ENCODE data around the gene ZFYVE28. TPM values are rescaled to one million over a fixed set of nuclear protein-coding genes. Genes with fewer than 3 reads are reported as not detected.

ZFYVE28 gene
- total RNA-seq, 1 experiment from 2014 or later = 19.2 TPM

GRCh38 chr4:2438822-2439718, 20.6 kb upstream of the ZFYVE28 start:
- no peaks in the 10 kb centered on the region for H3K36me3 ChIP-seq (ENCODE audit: control insufficient read depth in 1 of 2, insufficient read depth in 2 of 2, low read length in 2 of 2)
- no peak for ATAC-seq
- H3K9me3 ChIP-seq (ENCODE audit: control insufficient read depth in 1 of 2, insufficient read depth in 1 of 2, low read depth in 1 of 2, low read length in 2 of 2) = no peaks in the 10 kb centered on the region
- CTCF ChIA-PET = interaction anchor here (1.1 kb wide), 1 partner anchor 219 kb away, joined by 3 read pairs; no protein-coding TSS in a partner anchor
- no peak overlapping the region for H2AFZ ChIP-seq (ENCODE audit: low read depth, low read length, poor library complexity, severe bottlenecking)
- no peak overlapping the region for H3K4me2 ChIP-seq (ENCODE audit: low read length)
- H3K79me2 ChIP-seq (ENCODE audit: insufficient read depth, low read length) = no peaks in the 10 kb centered on the region
- intact Hi-C loops (cut with micrococcal nuclease) = no loop called here
- H4K20me1 ChIP-seq (ENCODE audit: insufficient read depth) = no peaks in the 10 kb centered on the region
- BruUV-seq (replicated peaks) = no TSS peak
- RAD21 ChIA-PET (ENCODE audit: low non-redundant PET in 1 of 2, low total read pairs in 2 of 2, uncharacterized antibody in 2 of 2, unreplicated experiment in 2 of 2) = no interaction called here
- no peak overlapping the region for H3K9ac ChIP-seq (ENCODE audit: low read length)
- DNase-seq (ENCODE audit: low read depth, low spot score) = no peak
- no peak overlapping the region for H3K27ac ChIP-seq (ENCODE audit: low read depth, low read length)
- POLR2A ChIA-PET = no interaction called here
- H3K27me3 ChIP-seq (ENCODE audit: insufficient read depth, low read length) = no peaks in the 10 kb centered on the region
- H3K4me1 ChIP-seq (ENCODE audit: control insufficient read depth in 1 of 2, insufficient read depth in 2 of 2, low read length in 2 of 2) = peaks cover 4 to 10% of the 10 kb centered on the region in 2 experiments; a peak in 3 of 4 replicates
- H3K9me2 ChIP-seq (ENCODE audit: insufficient read depth) = no peaks in the 10 kb centered on the region
- TF ChIP-seq CTCF (IDR thresholded peaks at IDR 0.05 in 2 of 3, conservative IDR thresholded peaks at IDR 0.05 in 1 of 3; ENCODE audit: borderline replicate concordance in 1 of 3, insufficient read depth in 1 of 3, low read depth in 2 of 3, low read length in 2 of 3) (no peak), EZH2phosphoT487 (IDR thresholded peaks at IDR 0.05; ENCODE audit: borderline replicate concordance) (no peak), CBX3 (IDR thresholded peaks at IDR 0.05; ENCODE audit: low read depth) (no peak), ELF1 (IDR thresholded peaks at IDR 0.05; ENCODE audit: borderline replicate concordance, low read depth) (no peak), SP1 (IDR thresholded peaks at IDR 0.05; ENCODE audit: low read depth) (no peak), FOSL1 (IDR thresholded peaks at IDR 0.05; ENCODE audit: low read depth) (no peak), POLR2A (IDR thresholded peaks at IDR 0.05; ENCODE audit: borderline replicate concordance, extremely low read depth, insufficient read depth, insufficient read length) (no peak), ZBTB33 (IDR thresholded peaks at IDR 0.05; ENCODE audit: extremely low read depth, insufficient replicate concordance, low read length) (no peak), ZFX (IDR thresholded peaks at IDR 0.05) (no peak), RAD21 (IDR thresholded peaks at IDR 0.05; ENCODE audit: low read depth) (no peak), POLR2AphosphoS5 (IDR thresholded peaks at IDR 0.05; ENCODE audit: low read depth, low read length) (no peak), CEBPB (IDR thresholded peaks at IDR 0.05; ENCODE audit: low read depth) (no peak), YY1 (IDR thresholded peaks at IDR 0.05; ENCODE audit: extremely low read depth, insufficient replicate concordance, low read depth, low read length) (no peak), TCF7L2 (IDR thresholded peaks at IDR 0.05; ENCODE audit: borderline replicate concordance, extremely low read depth, insufficient read depth, insufficient read length) (no peak)
- TF ChIP-seq, protein P1, sequence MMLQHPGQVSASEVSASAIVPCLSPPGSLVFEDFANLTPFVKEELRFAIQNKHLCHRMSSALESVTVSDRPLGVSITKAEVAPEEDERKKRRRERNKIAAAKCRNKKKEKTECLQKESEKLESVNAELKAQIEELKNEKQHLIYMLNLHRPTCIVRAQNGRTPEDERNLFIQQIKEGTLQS (IDR thresholded peaks at IDR 0.05) = no peak
- TF ChIP-seq, protein P2, sequence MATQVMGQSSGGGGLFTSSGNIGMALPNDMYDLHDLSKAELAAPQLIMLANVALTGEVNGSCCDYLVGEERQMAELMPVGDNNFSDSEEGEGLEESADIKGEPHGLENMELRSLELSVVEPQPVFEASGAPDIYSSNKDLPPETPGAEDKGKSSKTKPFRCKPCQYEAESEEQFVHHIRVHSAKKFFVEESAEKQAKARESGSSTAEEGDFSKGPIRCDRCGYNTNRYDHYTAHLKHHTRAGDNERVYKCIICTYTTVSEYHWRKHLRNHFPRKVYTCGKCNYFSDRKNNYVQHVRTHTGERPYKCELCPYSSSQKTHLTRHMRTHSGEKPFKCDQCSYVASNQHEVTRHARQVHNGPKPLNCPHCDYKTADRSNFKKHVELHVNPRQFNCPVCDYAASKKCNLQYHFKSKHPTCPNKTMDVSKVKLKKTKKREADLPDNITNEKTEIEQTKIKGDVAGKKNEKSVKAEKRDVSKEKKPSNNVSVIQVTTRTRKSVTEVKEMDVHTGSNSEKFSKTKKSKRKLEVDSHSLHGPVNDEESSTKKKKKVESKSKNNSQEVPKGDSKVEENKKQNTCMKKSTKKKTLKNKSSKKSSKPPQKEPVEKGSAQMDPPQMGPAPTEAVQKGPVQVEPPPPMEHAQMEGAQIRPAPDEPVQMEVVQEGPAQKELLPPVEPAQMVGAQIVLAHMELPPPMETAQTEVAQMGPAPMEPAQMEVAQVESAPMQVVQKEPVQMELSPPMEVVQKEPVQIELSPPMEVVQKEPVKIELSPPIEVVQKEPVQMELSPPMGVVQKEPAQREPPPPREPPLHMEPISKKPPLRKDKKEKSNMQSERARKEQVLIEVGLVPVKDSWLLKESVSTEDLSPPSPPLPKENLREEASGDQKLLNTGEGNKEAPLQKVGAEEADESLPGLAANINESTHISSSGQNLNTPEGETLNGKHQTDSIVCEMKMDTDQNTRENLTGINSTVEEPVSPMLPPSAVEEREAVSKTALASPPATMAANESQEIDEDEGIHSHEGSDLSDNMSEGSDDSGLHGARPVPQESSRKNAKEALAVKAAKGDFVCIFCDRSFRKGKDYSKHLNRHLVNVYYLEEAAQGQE (IDR thresholded peaks at IDR 0.05; ENCODE audit: low read depth) = no peak
- no peak overlapping the region for H3K4me3 ChIP-seq (replicated peaks in 1 of 2; ENCODE audit: low read depth in 1 of 2, low read length in 2 of 2)

Measured in HCT116 (cell line).